GM23338 (cell line): ENCODE data around the gene CNPY1. TPM values are rescaled to one million over a fixed set of nuclear protein-coding genes. Genes with fewer than 3 reads are reported as not detected.

Source experiments
- ATAC-seq: fragments of 200-7000 bp; cut with Tn5 transposase; 3 replicates; pipeline ENCODE4 v1.9.1; 2020
- DNase-seq: peaks from one replicate; pipeline ENCODE4 v3.0.0-alpha.2; 2015; ENCODE audit warnings: low spot score
- H2AFZ ChIP-seq: fragments of 200-600 bp; sonication (generic); 2 replicates; pipeline ENCODE4 v1.8.0; 2016; ENCODE audit warnings: antibody characterized with exemption, mild to moderate bottlenecking, moderate library complexity
- H3F3A ChIP-seq: fragments of 200-600 bp; sonication (generic); replicated peaks from 2 replicates; pipeline ENCODE4 v1.8.0; 2017; ENCODE audit warnings: antibody characterized with exemption, mixed run types, low read depth
- H3K27ac ChIP-seq: fragments of 200-600 bp; sonication (generic); 2 replicates; pipeline ENCODE4 v1.6.1; 2016; ENCODE audit warnings: low read depth
- H3K27me3 ChIP-seq: fragments of 200-600 bp; sonication (generic); 2 replicates; pipeline ENCODE4 v1.8.0; 2016; ENCODE audit warnings: mild to moderate bottlenecking, mixed run types, moderate library complexity; ENCODE audit not compliant: insufficient read depth
- H3K36me3 ChIP-seq: fragments of 200-600 bp; sonication (generic); 2 replicates; pipeline ENCODE4 v1.8.0; 2016; ENCODE audit warnings: mild to moderate bottlenecking; ENCODE audit not compliant: insufficient read depth
- H3K4me1 ChIP-seq: fragments of 200-600 bp; sonication (generic); 2 replicates; pipeline ENCODE4 v1.8.0; 2016; ENCODE audit warnings: mild to moderate bottlenecking, moderate library complexity; ENCODE audit not compliant: insufficient read depth
- H3K4me2 ChIP-seq: fragments of 200-600 bp; sonication (generic); 2 replicates; pipeline ENCODE4 v1.7.1; 2017; ENCODE audit warnings: mixed run types
- H3K4me3 ChIP-seq: fragments of 200-600 bp; sonication (generic); 2 replicates; pipeline ENCODE4 v1.6.1; 2016; ENCODE audit warnings: mixed run types
- H3K79me2 ChIP-seq: fragments of 200-600 bp; sonication (generic); replicated peaks from 2 replicates; pipeline ENCODE4 v1.8.0; 2017; ENCODE audit warnings: mild to moderate bottlenecking; ENCODE audit not compliant: insufficient read depth
- H3K9me2 ChIP-seq: fragments of 200-600 bp; sonication (generic); 2 replicates; pipeline ENCODE4 v1.8.0; 2017; ENCODE audit not compliant: insufficient read depth
- H4K20me1 ChIP-seq: fragments of 200-600 bp; sonication (generic); replicated peaks from 2 replicates; pipeline ENCODE4 v1.8.0; 2017; ENCODE audit warnings: mild to moderate bottlenecking; ENCODE audit not compliant: insufficient read depth
- H3K27ac Mint-ChIP-seq: 2 replicates; pipeline ENCODE4 v1.8.0; 2020; ENCODE audit warnings: inconsistent platforms, mild to moderate bottlenecking, moderate library complexity, mixed read lengths
- H3K27me3 Mint-ChIP-seq: 3 replicates; pipeline ENCODE4 v1.8.0; 2022; ENCODE audit warnings: low read depth, mild to moderate bottlenecking, moderate library complexity, mixed read lengths, inconsistent platforms; ENCODE audit not compliant: insufficient read depth, poor library complexity
- H3K36me3 Mint-ChIP-seq: 3 replicates; pipeline ENCODE4 v1.8.0; 2021; ENCODE audit warnings: low read depth, mild to moderate bottlenecking, inconsistent platforms, moderate library complexity, mixed read lengths
- H3K4me1 Mint-ChIP-seq: 3 replicates; pipeline ENCODE4 v1.8.0; 2020; ENCODE audit warnings: mild to moderate bottlenecking, inconsistent platforms, mixed read lengths
- H3K4me3 Mint-ChIP-seq: 3 replicates; pipeline ENCODE4 v1.8.0; 2021; ENCODE audit warnings: moderate library complexity, mild to moderate bottlenecking, inconsistent platforms, mixed read lengths
- H3K9me3 Mint-ChIP-seq: 3 replicates; pipeline ENCODE4 v1.8.0; 2020; ENCODE audit warnings: moderate library complexity, mild to moderate bottlenecking, inconsistent platforms, mixed read lengths
- CREB1 ChIP-seq: fragments of 250-450 bp; sonication (Bioruptor Pico); IDR thresholded peaks from 2 replicates; pipeline ENCODE4 v1.5.0; 2020; ENCODE audit warnings: low read depth, mild to moderate bottlenecking, moderate library complexity
- CTCF ChIP-seq, 2 experiments: fragments of 200-600 bp in 1 of 2; sonication (generic) in 1 of 2; conservative IDR thresholded peaks; 2 replicates each; pipeline versions ENCODE4 v1.5.1 to v1.6.1; 2016 to 2017; ENCODE audit warnings: antibody characterized with exemption in 2 of 2, low read depth in 2 of 2, mild to moderate bottlenecking in 2 of 2, moderate library complexity in 1 of 2
- JUNB ChIP-seq: IDR thresholded peaks from one replicate; pipeline ENCODE4 v1.6.1; 2016; ENCODE audit warnings: antibody characterized with exemption; ENCODE audit not compliant: unreplicated experiment
- NANOG ChIP-seq: IDR thresholded peaks from 2 replicates; pipeline ENCODE4 v1.6.1; 2016; ENCODE audit warnings: antibody characterized with exemption, borderline replicate concordance
- REST ChIP-seq: IDR thresholded peaks from one replicate; pipeline ENCODE4 v1.6.1; 2018; ENCODE audit warnings: antibody characterized with exemption; ENCODE audit not compliant: unreplicated experiment
- ZNF331 ChIP-seq: fragments of 250-450 bp; sonication (Bioruptor Pico); IDR thresholded peaks from 2 replicates; pipeline ENCODE4 v1.5.0; 2020; ENCODE audit warnings: low read depth, mild to moderate bottlenecking, moderate library complexity
- ZNF462 ChIP-seq: fragments of 250-450 bp; sonication (Bioruptor Pico); IDR thresholded peaks from 2 replicates; pipeline ENCODE4 v1.5.0; 2020; ENCODE audit warnings: mild to moderate bottlenecking, moderate library complexity
- polyA plus RNA-seq: library from polyadenylated mRNA; unstranded; fragments of >200 nt; fragmentation: Nextera tagmentation; extraction: Ambion mirVana; gene quantifications from 2 replicates; pipeline ENCODE4 v1.2.1, GENCODE V29; 2016
- total RNA-seq: library from RNA; depleted of rRNA; stranded (reverse); fragments of >200 nt; shearing (Covaris generic); gene quantifications from 2 replicates; pipeline ENCODE4 v1.2.3, GENCODE V29; 2014
- TF ChIP-seq, protein P1 (sequence below): IDR thresholded peaks from 2 replicates; pipeline ENCODE4 v1.6.1; 2016; ENCODE audit warnings: antibody characterized with exemption

Gene CNPY1
- total and polyA plus RNA-seq, 2 experiments from 2014 or later = not detected

- TF ChIP-seq ZNF462 (CRISPR knock-in tag) (no peak), NANOG (no peak)
- TF ChIP-seq, protein P1, sequence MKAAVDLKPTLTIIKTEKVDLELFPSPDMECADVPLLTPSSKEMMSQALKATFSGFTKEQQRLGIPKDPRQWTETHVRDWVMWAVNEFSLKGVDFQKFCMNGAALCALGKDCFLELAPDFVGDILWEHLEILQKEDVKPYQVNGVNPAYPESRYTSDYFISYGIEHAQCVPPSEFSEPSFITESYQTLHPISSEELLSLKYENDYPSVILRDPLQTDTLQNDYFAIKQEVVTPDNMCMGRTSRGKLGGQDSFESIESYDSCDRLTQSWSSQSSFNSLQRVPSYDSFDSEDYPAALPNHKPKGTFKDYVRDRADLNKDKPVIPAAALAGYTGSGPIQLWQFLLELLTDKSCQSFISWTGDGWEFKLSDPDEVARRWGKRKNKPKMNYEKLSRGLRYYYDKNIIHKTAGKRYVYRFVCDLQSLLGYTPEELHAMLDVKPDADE = no peak
Observed at GRCh38 chr7:155589001-155589980, 42.9 kb upstream of the CNPY1 start (continued).

- H4K20me1 ChIP-seq = no peaks in the 10 kb centered on the region
- peaks cover 4% of the 10 kb centered on the region for H3K4me1 Mint-ChIP-seq
- TF ChIP-seq CREB1 (CRISPR knock-in tag) = no peak
- no peak for TF ChIP-seq ZNF331
- no peak for TF ChIP-seq JUNB
- TF ChIP-seq NANOG = no peak
- TF ChIP-seq, protein P1 = no peak
- TF ChIP-seq REST = no peak
- no peak for TF ChIP-seq CTCF (conservative IDR thresholded peaks at IDR 0.05; ENCODE audit: low read depth in 2 of 2)
Observed at GRCh38 chr7:155588468-155588998, 42.2 kb upstream of the CNPY1 start.

More at GRCh38 chr7:155588468-155588998, 42.2 kb upstream of the CNPY1 start:
- ATAC-seq = no peak
- Histone ChIP-seq H3K27me3 (no peaks in the 10 kb centered on the region), H3K79me2 (no peaks in the 10 kb centered on the region), H3K4me3 (no peak overlapping the region), H3K4me2 (no peak overlapping the region), H3K9me2 (no peaks in the 10 kb centered on the region), H3K36me3 (no peaks in the 10 kb centered on the region), H3K4me1 (no peaks in the 10 kb centered on the region), H3F3A (no peaks in the 10 kb centered on the region), H3K27ac (no peak overlapping the region), H2AFZ (no peak overlapping the region)
- no peak overlapping the region for H3K27ac Mint-ChIP-seq
- no peak for DNase-seq
- no peaks in the 10 kb centered on the region for H3K9me3 Mint-ChIP-seq
- no peaks in the 10 kb centered on the region for H3K36me3 Mint-ChIP-seq
- H3K4me3 Mint-ChIP-seq = no peak overlapping the region
- peaks cover 8% of the 10 kb centered on the region for H3K27me3 Mint-ChIP-seq
